NCI-H82 (cell line): Measurements from ENCODE around the gene NME4.
A peak's percentile ranks its signal among the peaks of the same experiment; 100 is the strongest.
"Not testable (repeated sequence)": the region's sequence is repeated elsewhere in the genome, so short reads cannot be mapped to it uniquely, and the experiment has no call there.

Source experiments
- DNase-seq: peaks from one replicate; lab custom pipeline; 2025; lab: John Stamatoyannopoulos, UW

Gene NME4

GRCh38 chr16:377419-377951 lies 19.5 kb upstream of the NME4 start:
- DNase-seq: no peak

GRCh38 chr16:378113-378820 lies 18.7 kb upstream of the NME4 start:
- not testable (repeated sequence) for DNase-seq

- no peak for DNase-seq
Measured at GRCh38 chr16:378821-379182, 18.2 kb upstream of the NME4 start.

- no peak for DNase-seq
Measured at GRCh38 chr16:379183-379960, 17.6 kb upstream of the NME4 start.

GRCh38 chr16:379961-380761 lies 16.8 kb upstream of the NME4 start:
- DNase-seq: no peak

GRCh38 chr16:380762-381011 lies 16.3 kb upstream of the NME4 start:
- DNase-seq: no peak

- peak; percentile 54 for DNase-seq
Measured at GRCh38 chr16:381012-381788, 15.8 kb upstream of the NME4 start.

- DNase-seq: peak; percentile 68
Measured at GRCh38 chr16:381789-382717, 14.9 kb upstream of the NME4 start, which contains the start of gene PGAP6. PGAP6 (minus strand) TSS chr16:381978; CDS start chr16:381821, 157 bp downstream.

- no peak for DNase-seq
Measured at GRCh38 chr16:383326-384051, 13.5 kb upstream of the NME4 start.

- DNase-seq: no peak
Measured at GRCh38 chr16:386641-387156, 10.3 kb upstream of the NME4 start.

- not testable (repeated sequence) for DNase-seq
Measured at GRCh38 chr16:387761-388666, 9.0 kb upstream of the NME4 start.

- DNase-seq: no peak
Measured at GRCh38 chr16:389352-389751, 7.6 kb upstream of the NME4 start.

- peak; percentile 75 for DNase-seq
Measured at GRCh38 chr16:391885-392335, 5.1 kb upstream of the NME4 start.

GRCh38 chr16:392450-393030 lies 4.5 kb upstream of the NME4 start:
- no peak for DNase-seq

GRCh38 chr16:396199-396598 lies 800 bp upstream of the NME4 start:
- no peak for DNase-seq

GRCh38 chr16:396605-397004 lies 394 bp upstream of the NME4 start:
- DNase-seq: peak; percentile 80

GRCh38 chr16:397736-398332 lies 835 bp downstream of the NME4 start:
- DNase-seq: peak; percentile 57
